22Rv1 (cell line): Measurements from ENCODE around the gene GSK3A.
A peak's percentile ranks its signal among the peaks of the same experiment; 100 is the strongest.

Source experiments
- H3K27ac ChIP-seq: fragments of 450-650 bp; 2 replicates; pipeline ENCODE4 v1.5.1; 2017
- CTCF ChIP-seq: fragments of 450-650 bp; IDR thresholded peaks from 2 replicates; pipeline ENCODE4 v1.5.1; 2017; ENCODE audit warnings: mild to moderate bottlenecking
- ZFX ChIP-seq: fragments of 450-650 bp; IDR thresholded peaks from 2 replicates; pipeline ENCODE4 v1.6.1; 2017; ENCODE audit warnings: antibody characterized with exemption, borderline replicate concordance

Gene GSK3A

DNA sequence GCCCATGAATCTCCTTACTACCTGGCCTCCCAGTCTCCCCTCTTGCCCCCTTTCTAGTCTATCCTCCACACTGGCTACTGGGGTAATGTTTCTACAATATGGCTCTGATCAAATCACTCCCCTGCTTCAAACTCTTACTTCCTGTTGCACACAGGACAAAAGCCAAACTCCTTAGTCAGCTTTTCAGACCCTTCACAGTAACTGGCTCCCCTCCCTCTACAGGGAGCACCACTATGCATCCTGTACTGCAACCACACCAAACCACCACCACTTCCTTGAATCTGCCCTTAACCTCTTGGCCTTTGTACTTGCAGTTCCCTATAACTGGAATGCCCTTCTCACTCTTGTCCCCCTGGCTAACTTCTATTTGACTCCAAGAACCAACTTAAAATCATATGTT is 57.1 kb downstream of the GSK3A start:
- H3K27ac ChIP-seq: no peak overlapping the region
- TF ChIP-seq ZFX (no peak), CTCF (no peak)

DNA sequence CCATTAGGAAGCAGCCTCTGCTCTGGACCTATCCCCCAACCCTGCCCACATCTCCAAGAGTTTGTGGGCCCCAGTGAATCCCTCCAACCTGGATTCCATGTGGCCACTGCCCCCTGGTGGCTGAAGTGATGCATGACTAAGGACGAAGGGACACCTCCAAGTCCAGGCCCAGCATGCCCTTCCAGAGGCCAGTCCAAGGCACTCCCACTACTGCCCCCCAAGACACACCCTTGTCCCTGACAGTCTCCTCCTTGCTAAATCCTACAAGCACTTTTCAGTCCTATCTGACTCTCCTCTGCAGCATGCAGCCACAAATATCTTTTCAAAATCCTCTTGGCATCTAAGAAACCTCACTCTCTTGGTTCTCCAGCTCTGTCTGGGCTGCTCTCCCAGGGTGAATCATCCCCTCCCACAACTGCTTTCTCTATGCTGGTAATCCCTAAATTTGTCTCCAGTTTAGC is 58.0 kb downstream of the GSK3A start:
- no peak for TF ChIP-seq ZFX
- peak; percentile 90 for TF ChIP-seq CTCF
- H3K27ac ChIP-seq: no peak overlapping the region
